Femur (tissue), 1 donor: ENCODE data around the gene GSS.

Experiments
- DNase-seq: peaks from one replicate; pipeline ENCODE4 v3.0.0-alpha.2; 2017

GSS gene

GRCh38 chr20:34992751-34993417, 37.3 kb upstream of the GSS start:
- no peak for DNase-seq

- no peak for DNase-seq
Measured at GRCh38 chr20:34990661-34991214, 35.1 kb upstream of the GSS start.

- DNase-seq, result no peak
Measured at GRCh38 chr20:34990231-34990630, 34.6 kb upstream of the GSS start.

GRCh38 chr20:34989670-34990069, 34.1 kb upstream of the GSS start:
- DNase-seq, result no peak

- DNase-seq, result no peak
Measured at GRCh38 chr20:34989118-34989517, 33.5 kb upstream of the GSS start.

GRCh38 chr20:34988191-34988540, 32.6 kb upstream of the GSS start:
- DNase-seq, result no peak

GRCh38 chr20:34987288-34988190, 31.9 kb upstream of the GSS start:
- no peak for DNase-seq

GRCh38 chr20:34986311-34987287, 31.0 kb upstream of the GSS start:
- no peak for DNase-seq

- no peak for DNase-seq
Measured at GRCh38 chr20:34985461-34986310, 30.1 kb upstream of the GSS start.

- DNase-seq, result no peak
Measured at GRCh38 chr20:34984756-34985261, 29.2 kb upstream of the GSS start.

- DNase-seq, result no peak
Measured at GRCh38 chr20:34983995-34984735, 28.6 kb upstream of the GSS start.

GRCh38 chr20:34983089-34983820, 27.6 kb upstream of the GSS start:
- no peak for DNase-seq

GRCh38 chr20:34982270-34983088, 26.9 kb upstream of the GSS start:
- DNase-seq, result no peak

- no peak for DNase-seq
Measured at GRCh38 chr20:34980543-34981233, 25.1 kb upstream of the GSS start.

- no peak for DNase-seq
Measured at GRCh38 chr20:34979366-34980153, 24.0 kb upstream of the GSS start.

GRCh38 chr20:34978092-34978744, 22.6 kb upstream of the GSS start:
- no peak for DNase-seq
